Glomerular visceral epithelial cell (primary cell): ENCODE results near the gene ACOXL.

Experiments
- DNase-seq: peaks from one replicate; pipeline ENCODE4 v3.0.0-alpha.2; 2016; ENCODE audit errors: extremely low spot score

The ACOXL gene

DNA sequence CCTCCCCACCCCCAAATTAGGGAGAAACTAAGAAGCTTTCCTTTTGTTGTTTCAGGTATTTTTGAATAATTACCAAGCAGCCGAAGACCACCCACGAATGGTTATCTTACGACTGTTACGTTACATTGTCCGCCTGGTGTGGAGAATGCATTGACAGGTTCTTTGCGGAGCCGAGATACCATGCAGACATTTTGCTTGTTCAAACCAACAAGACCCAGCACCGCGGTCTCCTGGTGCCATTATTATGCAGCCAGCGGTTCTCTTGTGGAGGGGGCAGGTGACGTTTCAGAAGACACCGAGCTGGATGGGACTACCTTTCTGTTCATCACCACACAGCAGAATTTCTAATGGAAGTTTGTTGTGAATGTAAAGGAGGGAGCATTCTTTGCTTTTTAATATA is 431.7 kb downstream of the ACOXL start:
- no peak for DNase-seq

GRCh38 chr2:111165084-111165483 is 432.7 kb downstream of the ACOXL start:
- DNase-seq = no peak

DNA sequence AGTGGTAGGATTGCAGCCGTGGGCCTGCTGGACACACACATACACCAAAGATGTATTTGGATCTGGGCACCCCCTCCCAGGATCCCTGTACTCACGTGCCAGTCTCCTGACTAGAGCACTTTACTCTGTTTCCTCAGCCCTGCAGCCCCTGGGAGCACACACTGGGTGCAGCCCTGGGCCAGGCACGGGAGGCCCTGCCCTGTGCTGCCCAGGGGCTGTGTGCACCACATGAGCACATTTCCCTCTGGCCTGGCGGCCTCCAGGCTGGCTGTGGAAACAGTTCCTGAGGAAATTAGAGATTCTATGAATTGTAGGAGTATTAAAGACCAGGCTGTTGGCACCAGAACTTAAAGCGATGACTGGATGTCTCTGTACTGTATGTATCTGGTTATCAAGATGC is 433.7 kb downstream of the ACOXL start:
- DNase-seq = no peak

DNA sequence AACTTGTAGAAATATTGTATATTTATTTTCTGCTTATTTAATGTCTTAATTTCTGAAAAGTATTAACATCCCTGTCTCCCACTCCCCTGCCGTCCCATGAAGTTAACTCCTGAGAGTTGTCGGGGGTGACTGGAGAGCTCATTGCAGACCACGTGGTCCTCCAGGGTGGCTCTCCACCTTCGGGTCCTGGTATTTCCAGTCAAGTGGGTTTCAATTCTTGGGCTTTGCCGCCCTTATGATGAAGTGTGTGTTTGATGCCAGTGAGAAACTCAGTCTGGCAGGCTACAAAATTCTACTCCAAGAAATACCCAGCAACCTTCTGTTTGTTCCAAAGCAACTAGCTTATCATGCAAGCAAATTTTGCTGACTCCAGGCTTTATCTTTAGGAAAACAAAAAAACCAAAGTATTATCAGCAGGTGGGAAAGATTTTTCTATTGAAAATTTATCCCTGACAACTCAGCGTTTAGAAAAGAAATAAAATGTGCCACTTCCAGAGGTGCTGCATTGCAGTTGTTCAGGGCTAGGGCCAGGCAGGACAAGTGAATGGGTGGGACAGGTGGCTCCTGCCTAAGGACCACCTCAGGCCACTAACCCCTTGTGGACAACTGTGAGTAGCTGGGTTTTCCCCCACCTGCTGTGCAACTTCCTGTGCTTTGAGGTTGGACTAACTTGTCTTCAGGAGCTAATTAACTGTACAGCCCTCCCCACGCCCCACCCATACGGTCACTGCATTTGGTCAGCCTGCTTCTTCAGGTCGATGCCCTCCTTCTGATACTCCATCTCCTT is 434.9 kb downstream of the ACOXL start:
- DNase-seq = no peak

DNA sequence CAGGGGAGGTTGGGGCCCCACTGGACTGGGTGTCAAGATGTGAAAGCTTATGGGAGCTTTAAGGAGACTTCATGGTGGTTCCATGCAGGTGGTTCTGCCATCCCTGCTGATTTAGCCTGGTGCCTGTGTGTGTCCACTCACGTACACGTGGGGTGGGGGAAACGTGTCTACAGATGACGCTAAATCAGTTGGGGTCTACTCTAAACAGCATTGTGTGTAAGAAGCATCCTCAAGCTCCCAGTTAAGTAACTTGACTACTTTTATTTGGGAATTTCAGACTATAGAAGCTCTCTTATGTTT is 435.4 kb downstream of the ACOXL start:
- no peak for DNase-seq
